Measurements from ENCODE around the gene GPD1L.
"Not testable (repeated sequence)": the region's sequence is repeated elsewhere in the genome, so short reads cannot be mapped to it uniquely, and the experiment has no call there.

The GPD1L gene

DNA sequence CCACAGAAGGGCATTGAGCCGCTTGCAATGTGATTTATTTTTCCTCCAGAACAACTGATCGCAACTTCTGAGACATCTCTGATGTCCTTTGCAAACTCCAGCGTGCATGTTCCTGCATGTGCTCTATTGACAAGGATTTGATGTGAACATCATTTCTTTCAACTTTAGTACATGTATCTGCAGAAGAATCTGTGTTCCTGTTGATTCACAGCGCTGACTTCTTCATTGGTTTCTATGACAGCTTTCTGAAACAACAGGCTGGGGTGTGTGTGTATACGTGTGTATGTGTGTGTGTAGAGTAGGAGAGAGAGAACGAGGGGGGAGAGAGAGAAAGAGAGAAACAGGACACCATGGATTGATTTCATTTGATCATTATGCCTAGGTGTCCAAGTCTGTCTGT lies 75.4 kb downstream of the GPD1L start:
- TF ChIP-seq, protein P1, sequence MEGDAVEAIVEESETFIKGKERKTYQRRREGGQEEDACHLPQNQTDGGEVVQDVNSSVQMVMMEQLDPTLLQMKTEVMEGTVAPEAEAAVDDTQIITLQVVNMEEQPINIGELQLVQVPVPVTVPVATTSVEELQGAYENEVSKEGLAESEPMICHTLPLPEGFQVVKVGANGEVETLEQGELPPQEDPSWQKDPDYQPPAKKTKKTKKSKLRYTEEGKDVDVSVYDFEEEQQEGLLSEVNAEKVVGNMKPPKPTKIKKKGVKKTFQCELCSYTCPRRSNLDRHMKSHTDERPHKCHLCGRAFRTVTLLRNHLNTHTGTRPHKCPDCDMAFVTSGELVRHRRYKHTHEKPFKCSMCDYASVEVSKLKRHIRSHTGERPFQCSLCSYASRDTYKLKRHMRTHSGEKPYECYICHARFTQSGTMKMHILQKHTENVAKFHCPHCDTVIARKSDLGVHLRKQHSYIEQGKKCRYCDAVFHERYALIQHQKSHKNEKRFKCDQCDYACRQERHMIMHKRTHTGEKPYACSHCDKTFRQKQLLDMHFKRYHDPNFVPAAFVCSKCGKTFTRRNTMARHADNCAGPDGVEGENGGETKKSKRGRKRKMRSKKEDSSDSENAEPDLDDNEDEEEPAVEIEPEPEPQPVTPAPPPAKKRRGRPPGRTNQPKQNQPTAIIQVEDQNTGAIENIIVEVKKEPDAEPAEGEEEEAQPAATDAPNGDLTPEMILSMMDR (IDR thresholded peaks at IDR 0.05; ENCODE audit: extremely low read depth, insufficient read depth, missing control alignments), result no peak
- in situ Hi-C loops (cut with MboI; ENCODE audit: low pct_unique_long_range_greater_than_20kb, low sequenced_read_pairs, unreplicated experiment), result no loop called here
- DNase-seq (ENCODE audit: low spot score), result no peak

GRCh38 chr3:32184187-32184730 lies 77.8 kb downstream of the GPD1L start:
- in situ Hi-C loops (cut with MboI; ENCODE audit: low pct_unique_long_range_greater_than_20kb, low sequenced_read_pairs, unreplicated experiment), result no loop called here
- TF ChIP-seq, protein P1 (IDR thresholded peaks at IDR 0.05; ENCODE audit: extremely low read depth, insufficient read depth, missing control alignments), result no peak
- DNase-seq (ENCODE audit: low spot score), result no peak

DNA sequence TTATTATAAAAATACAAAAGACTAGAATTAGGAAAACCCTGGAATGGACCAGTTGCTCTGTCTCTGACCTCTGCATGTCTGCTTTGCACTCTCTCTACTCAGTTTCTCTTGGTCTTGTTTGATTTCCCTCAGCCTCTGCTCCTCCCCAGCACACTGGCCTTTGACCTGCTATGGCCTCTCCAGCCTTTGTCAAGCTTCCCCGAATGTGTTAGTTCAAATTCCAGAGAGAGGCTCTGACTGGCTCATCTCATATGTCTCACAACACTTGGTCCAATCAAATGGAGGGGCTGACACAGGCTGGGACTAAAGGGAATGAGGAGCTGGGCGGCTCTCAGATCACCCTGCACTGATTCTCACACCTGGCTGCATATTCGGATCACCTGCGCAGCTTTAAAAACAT lies 79.7 kb downstream of the GPD1L start:
- TF ChIP-seq, protein P1 (IDR thresholded peaks at IDR 0.05; ENCODE audit: extremely low read depth, insufficient read depth, missing control alignments), result no peak
- in situ Hi-C loops (cut with MboI; ENCODE audit: low pct_unique_long_range_greater_than_20kb, low sequenced_read_pairs, unreplicated experiment), result no loop called here
- no peak for DNase-seq (ENCODE audit: low spot score)

GRCh38 chr3:32186876-32187275 lies 80.5 kb downstream of the GPD1L start:
- no peak for DNase-seq (ENCODE audit: low spot score)
- TF ChIP-seq, protein P1 (IDR thresholded peaks at IDR 0.05; ENCODE audit: extremely low read depth, insufficient read depth, missing control alignments), result no peak
- in situ Hi-C loops (cut with MboI; ENCODE audit: low pct_unique_long_range_greater_than_20kb, low sequenced_read_pairs, unreplicated experiment), result no loop called here

GRCh38 chr3:32189693-32190092 lies 83.3 kb downstream of the GPD1L start:
- in situ Hi-C loops (cut with MboI; ENCODE audit: low pct_unique_long_range_greater_than_20kb, low sequenced_read_pairs, unreplicated experiment), result no loop called here
- no peak for DNase-seq (ENCODE audit: low spot score)
- TF ChIP-seq, protein P1 (IDR thresholded peaks at IDR 0.05; ENCODE audit: extremely low read depth, insufficient read depth, missing control alignments), result no peak

GRCh38 chr3:32190556-32190955 lies 84.1 kb downstream of the GPD1L start:
- not testable (repeated sequence) for DNase-seq (ENCODE audit: low spot score)

DNA sequence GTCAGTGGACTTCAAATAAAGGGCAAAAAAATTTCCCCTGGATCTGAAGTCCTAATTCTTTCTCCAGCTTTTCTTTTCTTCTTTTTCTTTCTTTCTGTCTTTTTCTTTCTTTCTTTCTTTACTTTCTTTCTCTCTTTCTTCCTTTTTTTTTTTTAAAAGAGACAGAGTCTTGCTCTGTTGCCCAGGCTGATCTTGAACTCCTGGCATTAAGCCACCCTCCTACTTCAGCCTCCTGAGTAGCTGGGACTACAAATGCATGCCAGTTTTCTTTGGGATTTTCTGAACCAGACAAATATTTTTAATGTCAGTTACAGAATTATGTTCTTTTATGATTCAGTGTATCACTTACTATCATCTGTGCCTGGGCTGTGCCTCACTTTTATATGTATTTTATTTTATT lies 86.7 kb downstream of the GPD1L start:
- TF ChIP-seq, protein P1 (IDR thresholded peaks at IDR 0.05; ENCODE audit: extremely low read depth, insufficient read depth, missing control alignments), result no peak
- in situ Hi-C loops (cut with MboI; ENCODE audit: low pct_unique_long_range_greater_than_20kb, low sequenced_read_pairs, unreplicated experiment), result no loop called here
- no peak for DNase-seq (ENCODE audit: low spot score)

More at GRCh38 chr3:32190556-32190955, 84.1 kb downstream of the GPD1L start:
- in situ Hi-C loops (cut with MboI; ENCODE audit: low pct_unique_long_range_greater_than_20kb, low sequenced_read_pairs, unreplicated experiment), result not testable (repeated sequence)

Measured in GM13977 (cell line).